ENCODE data around the gene IRGQ.
"Not testable (repeated sequence)": the region's sequence is repeated elsewhere in the genome, so short reads cannot be mapped to it uniquely, and the experiment has no call there.

Gene IRGQ

DNA sequence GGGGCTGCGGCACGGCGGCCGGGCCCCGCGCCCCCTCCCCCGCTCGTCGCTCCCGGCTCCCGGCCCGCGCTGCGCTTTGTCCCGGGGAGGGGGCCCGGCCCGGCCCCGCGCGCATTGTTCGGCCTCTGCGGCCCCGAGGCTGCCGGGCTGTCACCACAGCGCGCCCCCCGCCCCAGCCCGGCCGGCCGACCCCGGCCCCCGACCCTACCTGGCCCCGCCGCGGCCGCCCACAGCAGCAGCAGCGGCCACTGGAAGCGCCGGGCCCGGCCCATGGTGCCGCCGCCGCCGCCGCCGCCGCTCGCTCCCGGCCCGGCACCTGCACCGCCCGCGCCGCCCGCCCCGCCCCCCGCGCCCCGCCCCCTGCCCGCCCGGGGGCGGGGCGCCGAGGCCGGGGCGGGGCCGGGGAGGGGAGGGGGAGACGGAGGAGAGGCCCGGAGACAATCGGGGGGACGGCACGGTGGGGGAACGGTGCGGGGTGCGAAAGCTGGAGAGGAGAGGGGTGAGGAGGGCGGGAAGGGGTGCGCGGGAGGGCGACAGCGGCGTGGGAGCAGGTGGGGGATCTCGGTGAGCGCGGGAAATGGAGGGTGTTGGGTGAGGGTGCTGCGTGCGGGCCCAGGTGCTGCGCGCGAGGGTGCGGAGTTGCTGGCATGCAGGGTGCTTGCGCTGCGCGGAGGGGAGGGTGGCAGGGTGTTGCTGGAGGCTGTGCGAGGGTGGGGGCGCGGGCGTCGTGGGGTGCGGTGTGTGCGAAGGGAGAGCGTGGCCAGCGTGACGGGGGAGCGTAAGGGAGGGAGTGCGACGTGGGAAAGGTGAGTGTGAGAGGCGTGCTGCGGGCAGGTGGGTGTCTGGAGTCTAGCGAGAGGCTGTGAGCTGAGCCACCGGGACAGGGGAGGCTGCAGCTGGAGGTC is 43.8 kb upstream of the IRGQ start, which contains the start of gene CADM4:
TSS of gene CADM4 (minus strand) at position 332 of the 905 bp plus-strand sequence. CDS start at position 272, 60 bp downstream.
- peak within 1 kb of the TSS; percentile 45 for H3K4me3 ChIP-seq (ENCODE audit: low read depth, low read length)
- TF ChIP-seq CTCF (IDR thresholded peaks at IDR 0.05; ENCODE audit: low read depth, low read length, missing control alignments), result no peak
- in situ Hi-C loops (cut with HindIII; ENCODE audit: low sequenced_read_pairs), result no loop called here
- no peak for DNase-seq (ENCODE audit: low read depth)

- no peak for TF ChIP-seq CTCF (IDR thresholded peaks at IDR 0.05; ENCODE audit: low read depth, low read length, missing control alignments)
- DNase-seq (ENCODE audit: low read depth), result no peak
- peak overlapping the region; percentile 45 for H3K4me3 ChIP-seq (ENCODE audit: low read depth, low read length)
- in situ Hi-C loops (cut with HindIII; ENCODE audit: low sequenced_read_pairs), result no loop called here
Measured at GRCh38 chr19:43638995-43639518, 43.1 kb upstream of the IRGQ start.

DNA sequence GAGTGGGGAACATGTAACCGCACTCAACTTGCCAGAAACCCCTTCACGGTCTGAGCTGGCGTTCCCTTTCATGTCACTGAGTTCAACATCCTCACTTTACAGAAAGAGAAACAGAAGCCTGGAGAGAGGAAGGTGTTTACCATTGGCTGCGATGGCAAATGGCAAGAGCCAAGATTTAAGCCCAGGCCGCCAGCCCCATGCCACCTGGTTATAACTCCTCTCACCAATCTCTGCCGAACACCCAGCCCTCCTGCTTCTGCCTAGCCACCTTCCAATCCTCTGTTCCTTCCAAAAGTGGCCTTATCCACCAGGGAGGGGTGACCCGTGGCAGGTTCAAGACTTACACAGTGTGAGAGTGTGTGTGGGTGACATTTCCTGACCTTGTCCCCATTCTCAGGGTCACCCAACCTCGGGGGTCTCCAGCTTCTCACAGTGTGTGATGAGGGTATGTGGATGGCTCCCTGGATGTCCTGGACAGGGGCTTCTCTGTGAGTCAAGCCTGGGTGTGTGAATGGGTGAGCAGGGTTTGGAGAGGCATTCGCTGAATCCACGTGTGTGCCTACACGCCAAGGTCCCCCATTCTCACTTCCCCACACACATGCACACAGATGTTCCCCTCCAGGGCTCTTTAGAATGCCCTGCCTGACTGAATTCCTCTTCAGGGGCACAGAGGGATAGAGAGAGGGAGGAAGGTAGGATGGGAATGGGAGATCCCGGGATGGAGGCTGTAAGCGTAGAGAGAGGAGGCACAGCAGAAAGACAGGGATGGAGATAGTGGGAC is 42.5 kb upstream of the IRGQ start:
- no peak overlapping the region for H3K4me3 ChIP-seq (ENCODE audit: low read depth, low read length)
- in situ Hi-C loops (cut with HindIII; ENCODE audit: low sequenced_read_pairs), result no loop called here
- no peak for DNase-seq (ENCODE audit: low read depth)
- TF ChIP-seq CTCF (IDR thresholded peaks at IDR 0.05; ENCODE audit: low read depth, low read length, missing control alignments), result no peak

GRCh38 chr19:43636121-43636683 is 40.3 kb upstream of the IRGQ start:
- H3K4me3 ChIP-seq (ENCODE audit: low read depth, low read length), result no peak overlapping the region
- TF ChIP-seq CTCF (IDR thresholded peaks at IDR 0.05; ENCODE audit: low read depth, low read length, missing control alignments), result no peak
- DNase-seq (ENCODE audit: low read depth), result no peak
- in situ Hi-C loops (cut with HindIII; ENCODE audit: low sequenced_read_pairs), result no loop called here

GRCh38 chr19:43635561-43635940 is 39.6 kb upstream of the IRGQ start:
- H3K4me3 ChIP-seq (ENCODE audit: low read depth, low read length); in situ Hi-C loops (cut with HindIII; ENCODE audit: low sequenced_read_pairs): not testable (repeated sequence)

DNA sequence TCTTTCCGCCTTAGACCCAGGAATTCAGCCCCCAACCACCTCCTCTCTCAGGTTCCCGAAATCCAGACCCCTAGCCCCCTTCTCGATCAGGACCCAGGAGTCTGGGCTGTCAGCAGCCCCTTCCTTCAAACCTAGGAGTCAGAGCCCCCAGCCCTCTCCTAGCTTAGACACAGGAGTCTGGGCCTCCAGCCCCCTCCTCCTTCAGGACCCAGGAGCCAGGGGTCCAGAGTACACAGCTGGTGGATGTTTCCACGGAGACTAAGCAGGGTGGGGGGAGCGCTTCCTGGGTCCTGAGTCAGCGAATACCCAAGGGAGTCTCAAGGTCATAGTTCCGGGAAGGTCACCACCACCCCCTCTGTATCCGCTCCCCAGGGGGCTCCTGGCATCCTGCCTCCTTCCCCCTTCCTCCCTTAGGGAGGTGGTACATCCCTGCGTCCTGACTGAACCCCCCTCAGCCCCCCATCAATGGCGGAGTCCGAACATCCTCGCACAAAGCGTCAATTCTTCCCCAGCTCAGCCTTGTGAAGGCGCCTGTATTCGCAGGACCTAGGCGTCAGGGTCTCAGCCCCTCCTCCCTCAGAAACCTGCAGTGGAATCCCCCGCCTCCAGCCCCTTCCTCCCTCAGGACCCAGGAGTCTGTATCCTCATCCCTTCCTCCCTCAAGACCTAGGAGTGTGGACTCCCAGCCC is 39.1 kb upstream of the IRGQ start:
- in situ Hi-C loops (cut with HindIII; ENCODE audit: low sequenced_read_pairs), result no loop called here
- no peak for DNase-seq (ENCODE audit: low read depth)
- H3K4me3 ChIP-seq (ENCODE audit: low read depth, low read length), result no peak overlapping the region
- TF ChIP-seq CTCF (IDR thresholded peaks at IDR 0.05; ENCODE audit: low read depth, low read length, missing control alignments), result no peak

More at GRCh38 chr19:43635561-43635940, 39.6 kb upstream of the IRGQ start:
- not testable (repeated sequence) for DNase-seq (ENCODE audit: low read depth)
